GM21737 (cell line): ENCODE results near the gene RTN4RL1.

Source experiments
- ATAC-seq: cut with Tn5 transposase; IDR thresholded peaks from one replicate; pipeline ENCODE4 v1.9.1; 2021; ENCODE audit warnings: mild to moderate bottlenecking, moderate library complexity; ENCODE audit not compliant: unreplicated experiment

RTN4RL1 gene

GRCh38 chr17:1956134-1956533 lies 69.0 kb downstream of the RTN4RL1 start:
- ATAC-seq = no peak

- no peak for ATAC-seq
Measured at GRCh38 chr17:1953831-1954230, 71.3 kb downstream of the RTN4RL1 start.

GRCh38 chr17:1951920-1952319 lies 73.2 kb downstream of the RTN4RL1 start:
- ATAC-seq = no peak

GRCh38 chr17:1949754-1950153 lies 75.4 kb downstream of the RTN4RL1 start:
- no peak for ATAC-seq

DNA sequence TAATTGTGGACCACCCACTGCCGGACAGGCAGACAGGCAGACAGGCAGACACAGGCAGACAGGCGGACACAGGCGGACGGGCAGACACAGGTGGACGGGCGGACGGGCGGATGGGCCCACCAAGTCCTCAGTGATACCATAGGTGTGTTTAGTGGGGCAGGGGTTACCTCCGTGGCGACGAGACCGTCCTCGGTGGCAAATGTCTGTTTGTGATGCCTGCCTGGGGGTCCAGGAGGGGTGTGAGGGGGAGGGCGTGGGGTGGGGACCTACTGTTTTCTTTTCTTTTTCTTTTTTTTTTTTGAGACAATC lies 76.7 kb downstream of the RTN4RL1 start:
- no peak for ATAC-seq

DNA sequence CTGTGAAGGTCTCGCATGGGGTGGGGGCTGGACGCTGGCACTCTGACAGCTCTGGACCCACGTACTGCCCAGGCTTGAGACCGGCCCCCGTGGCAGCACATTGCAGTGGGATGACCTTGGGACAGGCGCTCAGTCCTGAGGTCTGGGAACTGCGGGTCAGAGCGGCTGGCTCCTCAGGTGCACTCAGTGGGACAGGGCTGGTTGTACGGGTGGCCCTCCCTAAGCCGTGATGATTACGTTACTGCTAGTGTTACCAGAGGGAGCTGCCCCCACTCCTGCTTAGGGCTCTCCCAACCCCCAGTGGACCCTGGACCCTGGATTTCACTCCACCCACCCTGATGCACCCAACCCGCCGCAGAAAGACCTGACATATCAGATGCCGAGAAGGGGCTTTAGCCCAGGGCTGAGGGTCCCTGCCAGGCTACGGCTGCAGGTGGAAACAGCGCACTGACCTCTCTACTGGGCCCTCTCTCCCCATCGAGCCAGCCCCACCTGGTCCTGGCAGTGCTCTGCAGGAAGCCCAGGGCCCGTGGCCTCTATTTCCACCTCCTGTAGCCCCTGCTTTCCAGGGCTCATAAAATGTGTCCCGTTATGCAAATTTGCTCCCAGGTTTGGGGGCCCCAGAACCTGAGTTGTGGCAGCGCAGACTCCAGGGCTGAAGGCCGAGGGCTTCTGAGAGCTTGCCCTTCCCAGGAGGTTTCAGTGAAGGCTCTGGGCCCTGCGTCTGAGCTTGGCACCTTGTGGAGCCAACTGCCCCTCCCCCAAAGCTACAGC lies 77.2 kb downstream of the RTN4RL1 start:
- no peak for ATAC-seq

GRCh38 chr17:1947229-1947742 lies 77.8 kb downstream of the RTN4RL1 start:
- ATAC-seq = no peak

GRCh38 chr17:1946021-1946932 lies 78.9 kb downstream of the RTN4RL1 start:
- ATAC-seq = no peak

DNA sequence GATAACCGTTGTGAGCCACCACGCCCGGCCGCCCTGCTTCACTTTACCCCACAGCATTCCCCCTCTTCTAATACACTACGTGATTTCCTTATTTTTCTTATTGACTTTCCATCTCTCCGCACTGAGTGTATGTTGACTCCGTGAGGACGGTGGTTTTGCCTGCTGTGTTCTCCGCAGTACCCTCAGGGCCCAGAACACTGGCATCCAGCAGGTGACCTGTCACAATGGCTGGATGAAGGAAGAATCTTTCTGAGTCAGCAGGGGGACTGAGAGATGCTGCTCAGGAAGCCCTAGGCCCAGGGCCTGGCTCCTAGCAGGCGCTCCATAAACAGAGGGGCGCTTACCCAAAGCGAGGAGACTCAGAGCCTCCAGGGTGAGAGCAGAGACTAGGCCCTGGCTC lies 79.5 kb downstream of the RTN4RL1 start:
- ATAC-seq = no peak

- ATAC-seq = no peak
Measured at GRCh38 chr17:1943436-1943831, 81.7 kb downstream of the RTN4RL1 start.

DNA sequence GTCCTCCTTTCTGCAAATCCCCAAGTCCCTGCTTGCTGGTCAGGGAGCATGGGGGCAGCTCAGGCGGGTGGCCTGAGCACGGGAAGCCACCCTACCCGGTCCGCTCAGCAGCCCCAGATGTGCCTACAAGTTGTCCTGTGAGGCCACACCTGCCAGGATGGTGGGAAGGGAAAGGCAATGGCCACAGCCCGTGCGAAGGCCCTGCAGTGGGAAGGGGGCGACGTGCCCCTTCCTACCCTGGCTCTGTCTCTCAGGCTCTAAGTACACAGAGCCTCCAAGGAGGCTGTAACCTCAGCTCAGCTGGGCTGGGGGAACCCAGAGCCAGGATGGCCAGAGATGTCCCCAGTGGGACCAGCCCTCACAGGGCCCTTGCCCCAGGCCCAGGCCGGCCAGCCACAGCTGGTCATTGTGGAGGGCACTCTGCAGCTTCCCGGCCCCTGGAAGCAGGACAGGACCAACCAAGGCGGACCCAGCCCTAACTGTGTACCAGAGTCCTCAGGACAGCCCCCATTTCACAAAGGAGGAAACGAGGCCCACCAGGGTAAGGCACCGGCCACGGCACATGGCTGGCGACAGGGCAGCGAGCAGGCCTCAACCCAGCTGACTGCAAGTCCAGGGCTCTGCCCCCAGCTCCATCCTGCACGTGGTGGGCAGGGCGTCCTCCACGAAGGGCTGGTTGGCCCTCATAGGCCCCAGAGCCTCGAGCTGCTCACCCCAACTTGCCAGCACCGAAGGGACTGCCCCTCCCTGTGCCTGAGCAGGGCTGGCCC lies 82.3 kb downstream of the RTN4RL1 start:
- no peak for ATAC-seq

GRCh38 chr17:1942066-1942365 lies 83.1 kb downstream of the RTN4RL1 start:
- ATAC-seq = no peak

DNA sequence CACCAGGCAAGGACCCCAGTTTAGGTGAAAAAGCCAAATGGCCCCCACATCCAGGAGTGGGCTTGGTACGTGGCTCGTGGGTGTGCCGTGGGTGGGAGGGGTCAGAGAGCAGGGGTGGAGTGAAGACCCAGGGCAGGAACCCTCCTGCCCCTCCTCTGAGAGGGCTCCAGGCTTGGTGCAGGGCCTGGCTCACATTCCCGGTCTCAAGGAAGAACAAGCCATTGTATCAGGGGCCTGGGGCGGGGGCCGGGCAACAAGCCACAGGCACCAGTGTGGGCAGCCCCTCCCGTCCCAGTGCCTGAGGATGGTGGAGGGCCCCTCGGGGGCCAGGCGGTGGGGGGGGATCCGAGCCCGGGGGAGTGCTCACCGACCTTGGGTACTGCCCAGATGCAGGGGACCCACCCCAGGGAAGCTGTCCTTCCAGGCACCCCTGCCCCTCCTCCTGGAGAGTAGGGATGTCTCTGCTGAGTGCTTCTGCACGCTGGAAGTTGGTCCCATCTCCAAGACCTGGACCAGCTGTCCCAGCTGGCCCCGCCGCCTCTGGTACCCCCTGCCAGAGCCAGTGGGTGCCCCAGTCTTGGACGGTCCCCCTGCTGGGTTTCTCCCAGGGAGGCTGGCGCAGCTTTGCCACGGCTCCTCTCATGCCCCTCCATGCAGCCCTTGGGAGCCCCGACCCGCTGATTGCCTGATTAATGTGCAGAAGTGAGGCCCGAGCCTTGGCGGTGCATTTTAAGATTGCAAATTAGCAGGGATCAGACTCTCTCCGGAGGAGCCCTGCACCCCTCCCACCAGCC lies 83.7 kb downstream of the RTN4RL1 start:
- ATAC-seq = no peak

GRCh38 chr17:1940810-1941185 lies 84.3 kb downstream of the RTN4RL1 start:
- no peak for ATAC-seq

DNA sequence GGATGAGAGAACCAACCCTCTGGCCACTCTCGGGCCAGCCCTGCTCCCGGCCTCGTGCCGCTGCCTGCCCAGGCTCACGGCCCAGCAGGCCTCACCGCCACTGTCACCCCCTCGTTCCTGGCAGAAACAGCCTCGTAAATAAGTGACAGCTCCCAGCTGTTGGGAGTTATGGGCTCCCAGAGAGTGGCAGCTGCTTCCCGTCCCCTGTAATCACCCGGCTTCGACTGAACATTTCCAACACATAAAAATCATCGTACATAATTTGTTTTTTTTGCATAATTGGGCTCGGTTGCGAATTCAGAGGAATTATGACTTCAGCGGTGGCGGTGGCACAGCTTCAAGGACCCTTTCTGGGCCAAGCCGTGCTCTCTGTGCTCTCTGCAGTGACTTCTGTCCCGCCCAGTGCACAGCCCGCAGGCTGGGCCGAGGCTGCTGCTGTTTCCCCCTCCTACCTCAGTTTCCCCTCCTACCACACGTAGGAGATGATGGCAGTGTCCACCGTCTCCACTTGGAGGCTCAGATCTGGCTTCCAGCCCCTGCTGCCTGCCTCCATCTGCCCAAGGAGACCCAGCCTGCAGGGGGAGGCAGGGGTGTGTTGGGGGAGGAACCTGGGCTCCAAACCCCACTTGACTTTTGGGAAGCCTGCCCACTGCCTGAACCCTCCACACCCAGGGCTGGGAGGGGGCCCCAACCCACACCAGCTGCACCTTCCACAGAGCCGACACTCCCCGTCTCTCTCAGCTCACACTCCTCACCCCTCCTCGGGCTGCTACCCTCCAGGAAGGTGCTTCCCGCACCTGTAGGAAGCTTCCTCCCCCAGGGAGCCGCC lies 84.9 kb downstream of the RTN4RL1 start:
- ATAC-seq = no peak

GRCh38 chr17:1937461-1937860 lies 87.7 kb downstream of the RTN4RL1 start:
- no peak for ATAC-seq

- ATAC-seq = no peak
Measured at GRCh38 chr17:1936766-1937165, 88.4 kb downstream of the RTN4RL1 start.

GRCh38 chr17:1934901-1935300 lies 90.2 kb downstream of the RTN4RL1 start:
- ATAC-seq = no peak

GRCh38 chr17:1933875-1934715 lies 91.0 kb downstream of the RTN4RL1 start:
- no peak for ATAC-seq
